Panc1 (cell line): ENCODE results near the gene SKAP1. TPM values are rescaled to one million over a fixed set of nuclear protein-coding genes. Genes with fewer than 3 reads are reported as not detected.
"Not testable (repeated sequence)": the region's sequence is repeated elsewhere in the genome, so short reads cannot be mapped to it uniquely, and the experiment has no call there.

Source experiments
- ATAC-seq: fragments of 200-7000 bp; cut with Tn5 transposase; 2 replicates; pipeline ENCODE4 v1.9.1; 2020; ENCODE audit warnings: mild to moderate bottlenecking, moderate library complexity
- BruUV-seq: library from RNA; stranded (reverse); fragments of 400-500 nt; replicated peaks from 2 replicates; lab custom pipeline; 2021; lab: Mats Ljungman, UMichigan
- CTCF ChIA-PET: fragments of 300-600 bp; sonication (Branson Sonifier 250); formaldehyde crosslinking; loops from one replicate; lab custom pipeline; 2022; ENCODE audit warnings: antibody characterized with exemption; lab: Charles Lee
- POLR2A ChIA-PET: fragments of 300-600 bp; sonication (Branson Sonifier 250); formaldehyde crosslinking; loops from one replicate; lab custom pipeline; 2022; ENCODE audit warnings: antibody characterized with exemption; lab: Charles Lee
- DNase-seq: peaks from one replicate; pipeline ENCODE4 v3.0.0-alpha.2; 2010; ENCODE audit warnings: low read depth, low spot score
- H3K27ac ChIP-seq: 2 replicates; pipeline ENCODE4 v1.5.1; 2011; ENCODE audit warnings: mild to moderate bottlenecking, low read length, inconsistent platforms
- H3K27me3 ChIP-seq: fragments of 200-500 bp; sonication (Bioruptor generic); 2 replicates; pipeline ENCODE4 v1.6.0; 2014; ENCODE audit warnings: low read length, inconsistent platforms; ENCODE audit not compliant: control insufficient read depth, insufficient read depth
- H3K36me3 ChIP-seq: fragments of 200-500 bp; sonication (Bioruptor generic); 2 replicates; pipeline ENCODE4 v1.5.1; 2014; ENCODE audit warnings: inconsistent platforms, mild to moderate bottlenecking, low read length, moderate library complexity; ENCODE audit not compliant: control insufficient read depth, insufficient read depth
- H3K4me1 ChIP-seq: 2 replicates; pipeline ENCODE4 v1.5.1; 2011; ENCODE audit warnings: inconsistent platforms, mild to moderate bottlenecking, low read length, moderate library complexity; ENCODE audit not compliant: control insufficient read depth, insufficient read depth
- H3K4me3 ChIP-seq, 2 experiments: 2 replicates each; pipeline ENCODE4 v1.5.1; 2011 to 2012; ENCODE audit warnings: low read depth in 2 of 2, low read length in 2 of 2, mild to moderate bottlenecking in 2 of 2, inconsistent platforms in 1 of 2, moderate library complexity in 1 of 2
- H3K9me3 ChIP-seq: fragments of 200-500 bp; sonication (Bioruptor generic); 2 replicates; pipeline ENCODE4 v1.5.1; 2014; ENCODE audit warnings: low read depth, mild to moderate bottlenecking, inconsistent platforms, low read length, moderate library complexity; ENCODE audit not compliant: control insufficient read depth, insufficient read depth
- CTCF ChIP-seq: fragments of 450-650 bp; IDR thresholded peaks from 2 replicates; pipeline ENCODE4 v1.5.1; 2017; ENCODE audit warnings: mild to moderate bottlenecking
- POLR2AphosphoS5 ChIP-seq: IDR thresholded peaks from 2 replicates; pipeline ENCODE4 v1.6.1; 2012; ENCODE audit warnings: mild to moderate bottlenecking, low read depth, low read length, moderate library complexity
- SIN3A ChIP-seq: IDR thresholded peaks from 2 replicates; pipeline ENCODE4 v1.6.1; 2012; ENCODE audit warnings: low read depth, mild to moderate bottlenecking, low read length, moderate library complexity, borderline replicate concordance; ENCODE audit not compliant: insufficient read depth
- TCF7L2 ChIP-seq: IDR thresholded peaks from 2 replicates; pipeline ENCODE4 v1.6.1; 2011; ENCODE audit warnings: mild to moderate bottlenecking, low read depth, low read length, inconsistent platforms
- in situ Hi-C: cut with HindIII; loops from 2 replicates; pipeline ENCODE4 v1.10.0; 2016; ENCODE audit warnings: low sequenced_read_pairs, low pct_unique_long_range_greater_than_20kb
- intact Hi-C: fragments of 100-400 bp; cut with micrococcal nuclease; formaldehyde crosslinking; loops from one replicate; pipeline ENCODE4 v1.10.0; 2022; ENCODE audit not compliant: unreplicated experiment
- total RNA-seq: library from RNA; stranded (reverse); gene quantifications from one replicate; pipeline ENCODE4 v1.2.1, GENCODE V29; 2021; ENCODE audit not compliant: unreplicated experiment
- TF ChIP-seq, protein P1 (sequence below), 2 experiments: IDR thresholded peaks; 2 replicates each; pipeline ENCODE4 v1.6.1; 2011 to 2012; ENCODE audit warnings: low read depth in 2 of 2, control low read depth in 1 of 2, low read length in 1 of 2, mild to moderate bottlenecking in 1 of 2, moderate library complexity in 1 of 2; ENCODE audit not compliant: insufficient read depth in 1 of 2

Gene SKAP1
- total RNA-seq, 1 experiment from 2014 or later: 0.90 TPM

GRCh38 chr17:48363161-48363560, 66.9 kb downstream of the SKAP1 start:
- Histone ChIP-seq H3K4me1 (no peaks in the 10 kb centered on the region; the same call in 1 of the 2 replicates), H3K36me3 (no peaks in the 10 kb centered on the region), H3K4me3 (no peak overlapping the region), H3K9me3 (no peaks in the 10 kb centered on the region), H3K27me3 (no peaks in the 10 kb centered on the region; the same call in 1 of the 2 replicates), H3K27ac (no peak overlapping the region)
- no peak for DNase-seq
- POLR2A ChIA-PET: interaction anchor here (0.6 kb wide), 1 partner anchor 11 kb away, joined by 3 read pairs; no protein-coding TSS in a partner anchor
- in situ Hi-C loops: no loop called here
- TF ChIP-seq CTCF (no peak), POLR2AphosphoS5 (no peak), SIN3A (no peak), TCF7L2 (no peak)
- TF ChIP-seq, protein P1, sequence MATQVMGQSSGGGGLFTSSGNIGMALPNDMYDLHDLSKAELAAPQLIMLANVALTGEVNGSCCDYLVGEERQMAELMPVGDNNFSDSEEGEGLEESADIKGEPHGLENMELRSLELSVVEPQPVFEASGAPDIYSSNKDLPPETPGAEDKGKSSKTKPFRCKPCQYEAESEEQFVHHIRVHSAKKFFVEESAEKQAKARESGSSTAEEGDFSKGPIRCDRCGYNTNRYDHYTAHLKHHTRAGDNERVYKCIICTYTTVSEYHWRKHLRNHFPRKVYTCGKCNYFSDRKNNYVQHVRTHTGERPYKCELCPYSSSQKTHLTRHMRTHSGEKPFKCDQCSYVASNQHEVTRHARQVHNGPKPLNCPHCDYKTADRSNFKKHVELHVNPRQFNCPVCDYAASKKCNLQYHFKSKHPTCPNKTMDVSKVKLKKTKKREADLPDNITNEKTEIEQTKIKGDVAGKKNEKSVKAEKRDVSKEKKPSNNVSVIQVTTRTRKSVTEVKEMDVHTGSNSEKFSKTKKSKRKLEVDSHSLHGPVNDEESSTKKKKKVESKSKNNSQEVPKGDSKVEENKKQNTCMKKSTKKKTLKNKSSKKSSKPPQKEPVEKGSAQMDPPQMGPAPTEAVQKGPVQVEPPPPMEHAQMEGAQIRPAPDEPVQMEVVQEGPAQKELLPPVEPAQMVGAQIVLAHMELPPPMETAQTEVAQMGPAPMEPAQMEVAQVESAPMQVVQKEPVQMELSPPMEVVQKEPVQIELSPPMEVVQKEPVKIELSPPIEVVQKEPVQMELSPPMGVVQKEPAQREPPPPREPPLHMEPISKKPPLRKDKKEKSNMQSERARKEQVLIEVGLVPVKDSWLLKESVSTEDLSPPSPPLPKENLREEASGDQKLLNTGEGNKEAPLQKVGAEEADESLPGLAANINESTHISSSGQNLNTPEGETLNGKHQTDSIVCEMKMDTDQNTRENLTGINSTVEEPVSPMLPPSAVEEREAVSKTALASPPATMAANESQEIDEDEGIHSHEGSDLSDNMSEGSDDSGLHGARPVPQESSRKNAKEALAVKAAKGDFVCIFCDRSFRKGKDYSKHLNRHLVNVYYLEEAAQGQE (IDR thresholded peaks at IDR 0.05; ENCODE audit: insufficient read depth in 1 of 2, low read depth in 2 of 2, low read length in 1 of 2): no peak
- intact Hi-C loops: no loop called here
- no peak for ATAC-seq
- CTCF ChIA-PET: interaction anchor here (0.5 to 0.6 kb wide), 3 partner anchors 9 to 55 kb away, joined by 3 to 6 read pairs (median 4); no protein-coding TSS in a partner anchor
- BruUV-seq: no TSS peak

DNA sequence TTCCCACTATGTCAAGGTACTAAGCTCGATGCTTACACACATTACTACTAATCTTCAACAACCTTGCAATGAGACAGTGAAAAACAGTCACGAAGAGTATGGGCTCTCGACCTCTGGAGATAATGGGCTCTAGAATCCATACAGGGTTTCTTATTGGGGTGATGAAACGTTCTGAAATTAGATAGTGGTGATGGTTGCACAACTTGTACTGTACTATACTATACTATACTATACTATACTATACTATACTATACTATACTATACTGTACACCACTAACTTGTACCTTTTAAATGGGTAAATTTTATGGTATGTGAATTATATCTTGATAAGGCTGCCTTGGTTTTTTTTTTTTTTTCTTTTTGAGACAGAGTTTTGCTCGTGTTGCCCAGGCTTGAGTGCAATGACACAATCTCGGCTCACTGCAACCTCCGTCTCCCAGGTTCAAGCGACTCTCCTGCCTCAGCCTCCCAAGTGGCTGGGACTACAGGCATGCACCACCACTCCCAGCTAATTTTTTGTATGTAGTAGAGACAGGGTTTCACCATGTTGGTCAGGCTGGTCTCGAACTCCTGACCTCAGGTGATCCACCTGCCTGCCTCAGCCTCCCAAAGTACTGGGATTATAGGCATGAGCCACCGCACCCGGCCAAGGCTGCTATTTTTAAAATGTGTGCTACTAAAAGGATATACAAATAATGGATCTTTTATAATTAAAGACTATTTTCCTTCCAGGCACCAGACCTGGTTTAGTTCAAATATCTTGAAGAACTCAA, 69.0 kb downstream of the SKAP1 start:
- H3K36me3 ChIP-seq, BruUV-seq, H3K4me3 ChIP-seq, H3K4me1 ChIP-seq, H3K9me3 ChIP-seq, ATAC-seq, in situ Hi-C loops, DNase-seq, POLR2A ChIA-PET, H3K27me3 ChIP-seq, H3K27ac ChIP-seq, intact Hi-C loops: not testable (repeated sequence)
- CTCF ChIA-PET: interaction anchor here (0.6 to 1.0 kb wide), 2 partner anchors 9 to 96 kb away, joined by 3 to 7 read pairs; no protein-coding TSS in a partner anchor
